Dermis blood vessel endothelial cell (primary cell): ENCODE results near the gene AP4M1. TPM values are rescaled to one million over a fixed set of nuclear protein-coding genes. Genes with fewer than 3 reads are reported as not detected.
A peak's percentile ranks its signal among the peaks of the same experiment; 100 is the strongest.
"Not testable (repeated sequence)": the region's sequence is repeated elsewhere in the genome, so short reads cannot be mapped to it uniquely, and the experiment has no call there.

Source experiments
- DNase-seq: peaks from one replicate; pipeline ENCODE4 v3.0.0; 2010
- total RNA-seq: library from RNA; depleted of rRNA; stranded (reverse); fragments of >200 nt; gene quantifications from 2 replicates; pipeline ENCODE4 v1.2.3, GENCODE V29; 2014

AP4M1 gene
- total RNA-seq, 1 donor from 2014 or later: 24.3 TPM

DNA sequence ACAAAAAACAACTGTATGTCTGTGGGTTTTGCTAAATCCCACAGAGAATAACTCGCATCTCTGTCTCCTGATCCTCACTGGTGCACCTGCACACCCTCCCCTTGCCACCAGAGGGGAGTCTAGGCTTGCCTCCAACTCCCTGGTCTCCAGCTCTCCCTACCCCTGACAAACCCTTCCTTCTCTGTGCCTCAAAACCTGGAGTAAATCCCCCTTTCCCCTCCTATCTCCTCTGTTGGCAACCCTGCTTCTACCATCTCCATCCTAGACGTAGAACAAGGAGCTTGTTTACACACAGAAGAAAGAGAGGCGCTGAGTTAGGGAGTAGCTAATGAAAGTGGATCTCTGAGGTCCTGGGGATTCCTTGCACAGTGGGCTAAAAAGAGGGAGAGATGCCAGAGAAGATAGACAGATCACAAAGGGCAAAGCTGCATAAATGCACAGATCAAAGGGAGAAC lies 31.3 kb downstream of the AP4M1 start:
- peak; percentile 83 for DNase-seq

DNA sequence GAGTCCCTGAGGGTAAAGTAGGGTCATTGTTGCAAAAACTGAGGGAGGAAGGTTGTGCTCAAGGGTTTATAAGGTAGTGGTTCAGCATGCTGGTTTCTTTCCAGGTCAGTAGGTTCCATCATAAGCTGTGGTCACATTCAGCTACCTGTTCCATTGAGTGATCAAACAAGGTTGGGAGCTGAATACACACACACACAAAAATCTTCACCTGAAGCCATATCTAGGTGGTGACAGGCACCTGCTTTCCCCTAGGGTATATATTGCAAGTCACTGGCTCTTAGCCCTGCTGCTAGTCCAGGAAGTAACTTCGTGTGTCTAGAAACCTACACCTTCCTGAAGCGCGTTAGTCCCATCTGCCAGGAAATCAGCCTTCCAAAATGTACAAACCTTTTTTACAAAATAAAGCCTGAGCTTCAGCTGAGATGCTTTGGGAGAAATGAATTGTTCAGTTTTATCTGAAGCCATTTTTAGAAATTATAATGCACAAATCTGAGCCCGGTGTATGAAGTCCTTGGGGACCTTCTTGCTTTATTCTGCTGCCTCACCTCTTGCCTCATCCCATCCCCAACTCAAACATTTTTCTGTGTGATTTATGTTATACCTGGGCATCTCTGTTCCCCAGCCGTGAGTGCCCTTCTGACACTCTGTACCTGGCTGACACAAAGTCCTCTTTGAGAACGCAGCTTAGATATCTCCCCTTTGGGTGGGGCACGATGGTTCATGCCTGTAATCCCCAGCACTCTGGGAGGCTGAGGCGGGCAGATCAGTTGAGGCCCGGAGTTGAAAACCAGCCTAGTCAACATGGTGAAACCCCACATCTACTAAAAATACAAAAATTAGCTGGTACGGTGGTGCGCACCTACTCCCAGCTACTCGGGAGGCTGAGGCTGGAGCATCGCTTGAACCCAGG lies 36.7 kb downstream of the AP4M1 start:
- no peak for DNase-seq

DNA sequence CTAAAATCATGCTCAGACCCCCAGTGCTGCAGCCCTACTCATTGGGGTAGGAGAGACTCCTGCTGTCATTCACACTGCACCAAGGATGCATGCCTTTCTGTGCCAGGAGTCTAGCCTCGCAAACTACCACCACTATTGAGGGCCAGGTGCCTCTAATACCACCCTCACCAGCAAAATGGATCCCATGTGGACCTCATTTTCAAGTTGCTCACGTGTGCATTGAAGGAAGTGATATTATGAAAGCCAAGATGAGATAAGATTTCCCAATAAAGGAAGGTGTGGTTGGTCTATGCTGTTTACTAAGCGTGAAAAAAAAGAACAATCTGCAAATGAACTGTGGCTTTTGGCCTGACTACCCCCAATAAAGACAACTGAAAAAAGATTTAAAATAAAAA lies 40.1 kb downstream of the AP4M1 start:
- no peak for DNase-seq

DNA sequence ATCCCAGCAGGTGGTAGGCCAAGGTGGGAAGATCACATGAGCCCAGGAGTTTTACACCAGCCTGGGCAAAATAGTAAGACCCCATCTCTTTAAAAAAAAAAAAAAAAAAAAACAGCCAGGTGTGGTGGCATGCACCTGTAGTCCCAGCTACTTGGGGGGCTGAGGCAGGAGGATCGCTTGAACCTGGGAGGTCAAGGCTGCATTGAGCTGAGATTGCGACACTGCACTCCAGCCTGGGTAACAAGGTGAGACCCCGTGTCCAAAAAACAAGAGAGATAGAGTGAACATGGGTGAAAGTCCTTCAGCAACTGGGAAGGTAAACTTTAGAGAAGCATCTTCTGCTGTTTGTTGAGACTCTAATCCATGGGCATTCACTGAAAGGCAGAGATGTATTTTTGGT lies 41.0 kb downstream of the AP4M1 start:
- no peak for DNase-seq

DNA sequence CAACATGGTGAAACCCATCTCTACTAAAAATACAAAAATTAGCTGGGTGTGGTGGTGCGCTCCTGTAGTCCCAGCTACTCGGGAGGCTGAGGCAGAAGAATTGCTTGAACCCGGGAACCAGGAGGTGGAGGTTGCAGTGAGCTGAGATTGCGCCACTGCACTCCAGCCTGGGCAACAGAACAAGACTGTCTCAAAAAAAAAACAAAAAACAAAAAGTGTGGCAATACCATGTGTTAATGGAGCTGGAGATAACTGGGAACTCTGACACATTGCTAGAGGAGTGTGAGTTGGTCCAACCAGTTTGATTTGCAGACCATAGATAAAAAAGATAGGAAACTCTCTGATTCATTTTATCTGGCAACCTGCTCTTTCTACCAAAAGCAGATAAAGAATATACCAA lies 44.9 kb downstream of the AP4M1 start:
- not testable (repeated sequence) for DNase-seq

DNA sequence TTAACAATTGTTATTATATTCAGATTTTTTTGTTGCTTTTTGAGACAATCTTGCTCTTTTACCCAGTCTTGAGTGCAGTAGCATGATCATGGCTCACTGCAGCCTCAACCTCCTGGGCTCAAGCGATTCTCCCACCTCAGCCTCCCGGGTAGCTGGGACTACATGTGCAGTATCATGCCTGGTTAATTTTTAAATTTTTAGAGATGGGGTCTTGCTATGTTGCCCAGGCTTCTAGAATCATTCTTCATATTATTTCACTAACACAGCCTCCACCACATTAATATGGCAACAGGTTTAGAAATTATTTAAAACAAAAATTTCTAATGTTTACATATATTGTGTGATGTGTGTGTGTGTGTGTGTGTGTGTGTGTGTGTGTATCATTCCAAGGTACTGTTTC lies 45.8 kb downstream of the AP4M1 start:
- no peak for DNase-seq

DNA sequence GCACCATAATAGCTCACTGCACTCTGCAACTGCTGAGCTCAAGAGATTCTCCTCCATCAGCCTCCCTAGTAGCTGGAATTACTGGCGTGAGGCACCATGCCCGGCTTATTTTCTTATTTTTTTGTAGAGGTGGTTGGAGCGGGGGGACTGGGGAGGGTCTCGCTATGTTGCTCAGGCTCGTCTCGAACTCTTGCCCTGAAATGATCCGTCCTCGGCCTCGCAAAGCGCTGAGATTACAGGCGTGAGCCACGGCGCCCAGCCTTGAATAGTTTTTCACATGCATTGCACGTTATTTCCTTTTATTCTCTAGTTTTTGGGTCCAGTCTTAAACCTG lies 46.7 kb downstream of the AP4M1 start:
- no peak for DNase-seq

DNA sequence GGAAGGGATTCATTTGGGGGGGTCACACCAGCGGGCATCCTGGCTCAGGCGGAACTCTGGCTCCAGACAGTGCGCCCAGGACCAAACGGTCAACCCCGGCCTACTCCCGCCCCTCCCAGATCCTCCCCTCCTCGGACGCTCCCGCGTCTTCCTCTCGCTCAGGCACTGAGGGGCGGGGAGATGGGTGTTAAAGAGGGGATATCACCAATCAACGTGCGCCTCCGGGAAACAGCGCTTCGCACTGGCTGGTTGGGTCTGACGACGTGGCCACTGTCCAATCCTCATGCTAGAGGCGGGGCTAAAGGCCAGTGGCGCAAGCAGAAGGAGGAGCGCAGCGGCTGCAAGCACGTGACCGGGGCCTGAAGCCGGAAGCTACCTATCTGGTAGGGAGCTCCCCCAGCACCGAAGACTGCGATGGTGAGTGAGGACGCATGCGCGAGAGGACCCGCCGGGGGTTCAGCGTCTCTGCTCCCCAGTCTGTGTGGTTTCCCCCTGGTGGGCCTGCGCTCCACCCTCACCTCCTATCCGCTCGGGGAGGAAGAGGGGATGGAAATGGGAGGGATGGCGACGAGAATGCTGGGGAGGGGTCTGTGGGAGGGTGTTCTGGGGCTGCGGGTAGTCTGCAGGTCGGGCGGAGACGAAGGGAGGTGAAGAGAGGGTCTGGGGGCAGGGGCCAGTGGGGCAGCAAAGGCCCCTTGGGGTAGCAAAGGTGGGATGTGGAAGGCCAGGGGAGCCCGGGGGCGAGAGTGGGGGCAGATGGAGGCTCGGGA lies 47.3 kb downstream of the AP4M1 start, which contains the start of gene LAMTOR4:
TSS of gene LAMTOR4 (plus strand) at position 360 of the 770 bp plus-strand sequence. CDS start at position 415, 55 bp downstream.
- DNase-seq: peak; percentile 99

DNA sequence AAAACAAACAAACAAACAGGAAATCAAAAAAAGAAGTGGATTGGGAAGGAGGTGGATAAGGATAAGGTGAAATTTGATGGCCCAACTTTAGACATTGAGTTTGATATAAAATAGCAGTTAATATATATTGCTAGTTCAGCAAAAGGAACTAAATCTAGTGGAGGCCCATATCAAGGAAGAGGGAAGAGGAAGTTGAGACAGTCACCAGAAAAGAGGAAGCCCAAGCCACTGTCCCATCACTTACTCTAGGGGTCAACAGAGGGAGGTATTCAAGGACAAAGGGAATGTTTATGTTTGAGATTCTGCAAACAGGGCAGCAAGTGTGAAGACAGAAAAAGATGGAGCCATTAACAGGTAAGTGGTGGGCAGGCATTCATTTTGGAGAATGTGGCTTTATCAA lies 51.0 kb downstream of the AP4M1 start:
- DNase-seq: no peak

DNA sequence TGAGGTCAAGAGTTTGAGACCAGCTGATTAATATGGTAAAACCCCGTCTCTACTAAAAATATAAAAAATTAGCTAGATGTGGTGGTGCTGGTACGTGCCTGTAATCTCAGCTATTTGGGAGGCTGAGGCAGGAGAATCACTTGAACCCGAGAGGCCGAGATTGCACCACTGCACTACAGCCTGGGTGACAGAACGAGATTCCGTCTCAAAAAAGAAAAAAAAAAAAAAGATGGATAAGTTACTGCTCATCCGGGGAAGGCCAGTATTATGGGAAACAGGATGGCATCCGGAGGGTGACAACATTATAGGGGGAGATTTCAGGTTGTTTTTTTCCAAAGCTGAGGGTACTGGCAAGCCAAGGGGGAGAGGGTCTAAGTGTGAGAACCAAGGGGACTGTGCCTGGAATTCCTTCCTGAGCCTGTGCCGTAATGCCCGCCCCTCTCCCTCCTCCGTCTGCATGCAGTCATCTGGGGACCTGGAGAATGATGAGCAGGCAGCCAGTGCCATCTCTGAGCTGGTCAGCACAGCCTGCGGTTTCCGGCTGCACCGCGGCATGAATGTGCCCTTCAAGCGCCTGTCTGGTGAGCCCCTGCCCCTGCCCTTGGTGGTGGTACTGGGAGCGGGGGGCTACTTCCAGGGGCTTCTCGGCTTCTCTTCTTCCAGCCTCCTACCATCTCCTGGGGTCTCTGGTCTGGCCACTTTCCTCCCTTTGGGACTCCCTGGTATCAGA lies 51.7 kb downstream of the AP4M1 start:
- DNase-seq: no peak

DNA sequence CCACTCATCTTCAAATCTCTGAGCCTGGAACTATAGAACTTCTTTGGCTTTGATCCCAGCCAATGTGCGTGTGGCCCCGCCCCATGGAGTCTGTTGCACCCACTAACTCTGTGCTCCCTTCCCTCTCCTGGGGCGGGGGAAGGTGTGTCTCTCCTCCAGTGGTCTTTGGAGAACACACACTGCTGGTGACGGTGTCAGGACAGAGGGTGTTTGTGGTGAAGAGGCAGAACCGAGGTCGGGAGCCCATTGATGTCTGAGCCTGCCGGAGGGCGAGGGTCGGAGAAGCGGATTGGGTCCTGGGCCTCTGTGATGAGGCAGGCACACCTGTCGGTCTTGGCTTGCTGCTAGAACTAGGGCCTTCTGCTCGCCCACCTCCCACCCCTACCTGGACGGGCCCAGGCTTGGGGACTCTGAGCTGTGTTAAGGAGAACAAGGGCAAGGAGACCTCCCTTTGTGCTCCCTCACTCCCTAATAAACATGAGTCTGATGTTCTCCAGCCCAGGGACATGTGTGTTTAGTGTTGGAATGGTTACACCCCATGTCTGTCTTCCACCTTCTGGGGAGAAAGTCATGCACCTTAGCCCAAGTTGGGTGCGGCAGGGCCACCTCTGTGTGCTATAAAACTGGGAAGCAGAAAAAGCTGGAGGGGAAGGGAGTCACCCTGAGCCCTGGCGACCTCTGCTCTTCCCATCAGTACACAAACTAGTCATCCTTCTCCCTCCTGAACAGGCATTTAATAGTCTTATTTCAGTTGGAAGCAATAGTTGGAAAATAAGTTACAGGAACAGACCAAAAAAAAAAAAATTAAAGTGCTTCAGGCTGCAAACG lies 52.5 kb downstream of the AP4M1 start:
- DNase-seq: no peak

DNA sequence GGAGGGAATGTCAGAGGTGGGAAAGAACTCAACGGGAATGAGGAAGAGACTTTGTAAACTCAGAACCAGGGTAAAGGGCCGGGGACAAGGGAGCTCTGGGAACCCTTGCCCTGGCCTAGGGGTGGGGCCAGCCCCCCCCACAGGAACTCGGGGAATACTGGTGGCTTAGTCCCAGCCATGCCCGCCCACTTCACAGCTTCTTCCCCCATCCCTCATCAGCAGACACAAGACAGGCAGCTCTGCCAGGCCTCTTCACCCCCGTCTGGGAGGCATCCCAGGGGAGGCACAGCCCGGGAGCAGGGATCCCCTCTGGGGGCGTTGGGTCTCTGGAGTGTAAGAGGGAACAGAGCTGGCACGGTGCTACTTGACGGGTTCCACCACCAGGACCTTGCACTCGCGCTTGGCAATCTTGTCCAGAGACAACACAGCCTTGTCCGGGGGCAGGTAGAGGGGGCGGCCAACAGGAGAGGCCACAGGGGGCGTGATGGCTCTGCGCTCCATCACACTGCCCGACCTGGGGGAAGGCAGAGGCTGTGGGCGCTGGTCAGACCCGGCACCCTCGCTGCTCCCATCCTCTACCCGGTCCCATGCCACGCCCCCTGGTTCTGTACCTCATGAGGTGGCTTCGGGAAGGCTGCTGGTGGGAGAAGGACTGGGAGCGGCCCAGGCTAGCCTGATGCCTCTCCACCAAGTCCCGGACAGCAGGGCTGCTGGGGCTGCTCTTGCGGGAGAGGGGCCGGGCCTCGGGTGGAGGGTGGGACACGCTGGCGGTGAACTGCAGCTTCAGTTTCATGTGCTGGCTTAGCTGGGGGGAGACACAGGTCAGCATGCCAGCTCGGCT lies 53.4 kb downstream of the AP4M1 start:
- no peak for DNase-seq

DNA sequence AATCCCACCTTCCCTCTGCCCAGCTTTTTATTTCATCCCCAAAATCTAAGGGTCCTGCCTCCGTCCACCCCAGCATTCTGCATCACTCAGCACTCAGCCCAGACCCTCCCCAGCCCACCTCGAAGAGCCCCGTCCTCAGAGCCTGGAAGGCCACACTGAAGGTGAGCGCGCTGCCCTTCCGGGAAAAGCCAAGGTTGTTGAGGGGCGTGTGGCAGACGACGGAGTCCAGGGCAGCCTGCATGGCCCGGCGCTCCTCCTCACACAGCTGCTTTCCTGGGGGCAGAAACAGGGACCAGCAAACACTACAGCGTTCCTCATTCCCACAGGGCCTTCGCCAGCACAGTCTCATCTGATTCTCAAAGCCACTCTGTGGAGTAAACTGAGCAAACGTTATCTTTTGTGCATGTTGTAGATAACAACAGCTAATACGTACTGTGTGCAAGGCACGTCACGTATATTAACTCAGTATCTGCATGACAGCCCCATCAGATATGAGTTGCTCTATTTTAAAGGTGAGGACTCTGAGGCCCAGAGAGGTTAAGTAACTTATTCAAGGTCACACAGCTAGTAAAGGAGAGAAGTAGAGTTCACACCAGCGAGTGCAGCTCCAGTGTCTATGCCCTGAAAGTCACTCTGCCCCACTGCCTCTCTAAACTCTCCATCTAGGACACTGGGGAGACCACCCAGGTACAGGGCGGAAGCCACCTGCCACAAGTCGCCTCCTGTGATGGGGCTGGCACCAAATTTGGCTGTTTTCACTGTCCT lies 54.3 kb downstream of the AP4M1 start:
- no peak for DNase-seq

DNA sequence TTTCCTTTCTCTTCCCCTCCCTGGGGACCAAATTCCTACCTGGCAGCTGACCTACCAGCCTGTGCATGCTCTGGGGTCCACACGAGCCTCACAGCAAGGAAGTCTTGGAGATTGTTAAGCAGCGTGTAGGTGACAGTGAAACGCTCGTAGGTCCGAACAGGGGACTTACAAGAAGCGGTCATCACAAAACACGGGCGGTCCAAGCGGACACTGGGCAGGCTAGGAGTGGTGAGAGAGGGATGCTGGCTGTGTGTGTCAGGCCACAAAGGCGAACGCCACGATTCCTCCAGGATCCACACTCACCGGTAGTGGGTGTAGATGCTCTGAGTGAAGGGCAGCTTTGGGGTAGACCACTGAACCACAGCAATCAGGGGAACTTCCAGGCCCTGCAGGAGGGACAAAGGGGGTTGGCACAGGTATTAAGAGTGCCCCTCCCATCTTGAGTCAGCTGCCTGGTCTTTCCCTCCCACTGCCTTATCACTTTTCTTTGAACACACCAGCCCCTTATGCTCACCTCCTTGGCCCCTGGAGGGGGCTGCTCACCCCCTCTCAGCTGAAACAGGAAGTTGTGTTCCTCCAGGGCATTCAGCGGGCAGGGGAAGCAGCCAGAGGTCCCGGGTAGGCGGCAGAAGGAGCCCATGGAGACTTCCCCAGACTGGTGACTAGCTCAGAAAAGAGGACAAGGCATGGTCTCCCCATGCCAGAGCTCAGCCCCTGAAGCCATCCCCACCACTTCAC lies 55.1 kb downstream of the AP4M1 start:
- DNase-seq: no peak

DNA sequence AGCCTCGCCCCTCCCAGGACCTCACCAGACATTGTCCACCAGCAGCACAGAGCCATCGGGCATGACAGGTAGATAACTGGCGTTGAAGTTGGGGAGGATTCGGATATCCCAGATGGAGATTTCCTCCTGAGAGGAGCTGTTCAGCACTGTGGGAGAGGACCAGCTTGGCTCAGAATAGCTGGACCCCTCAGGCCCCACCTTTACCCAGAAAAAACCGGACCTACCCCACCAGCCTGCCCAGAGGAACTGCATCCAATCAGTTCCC lies 55.6 kb downstream of the AP4M1 start:
- DNase-seq: no peak

DNA sequence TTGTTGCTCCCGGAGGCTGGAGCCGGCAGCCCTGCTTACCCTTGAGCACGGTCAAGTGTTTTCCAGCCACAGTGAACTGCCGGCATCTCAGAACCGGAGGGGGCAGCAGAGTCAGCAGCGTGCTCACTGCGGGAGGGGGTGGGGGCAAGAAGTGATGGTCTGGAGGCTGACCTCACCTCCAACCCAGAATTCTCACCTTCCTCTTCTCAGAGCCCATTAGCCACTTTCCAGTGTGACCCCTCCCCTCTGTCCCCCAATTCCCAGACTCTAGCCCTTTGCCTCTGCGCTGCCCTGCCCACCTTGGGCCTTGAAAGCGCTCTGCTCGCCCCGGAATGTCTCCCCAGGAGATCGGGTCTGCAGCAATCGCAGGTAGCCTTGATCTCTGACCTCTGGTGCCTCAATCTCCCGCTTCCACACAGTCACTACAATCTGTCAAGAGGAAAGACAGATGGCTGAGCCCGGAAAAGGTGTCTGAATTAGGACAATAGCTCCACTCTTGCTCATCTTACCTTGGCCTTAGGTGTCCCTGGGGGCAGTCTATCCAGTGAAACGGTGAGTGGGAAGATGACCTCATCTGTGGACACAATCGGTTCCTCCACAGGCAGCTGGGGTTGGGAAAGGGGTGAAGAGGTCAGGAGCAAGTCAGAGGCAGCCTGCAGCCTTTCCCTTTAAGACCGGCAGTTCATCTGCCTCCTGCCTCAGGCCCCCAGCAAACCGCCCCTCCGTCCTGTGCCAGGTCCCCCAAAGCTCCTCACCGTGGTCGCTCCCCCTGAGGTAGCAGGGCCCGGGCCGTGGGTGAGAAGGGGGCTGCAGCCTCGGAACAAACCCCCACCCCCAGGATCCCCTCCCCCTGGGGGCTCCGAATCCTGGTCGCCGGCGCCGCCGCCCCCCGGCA lies 56.1 kb downstream of the AP4M1 start:
- DNase-seq: peak; percentile 68
